Fibroblast of skin of right quadriceps (primary cell): ENCODE data around the gene PCNT.
"Not testable (repeated sequence)": the region's sequence is repeated elsewhere in the genome, so short reads cannot be mapped to it uniquely, and the experiment has no call there.

Experiments used
- DNase-seq: peaks from one replicate; pipeline ENCODE4 v3.0.0-alpha.2; 2013

Gene PCNT

DNA sequence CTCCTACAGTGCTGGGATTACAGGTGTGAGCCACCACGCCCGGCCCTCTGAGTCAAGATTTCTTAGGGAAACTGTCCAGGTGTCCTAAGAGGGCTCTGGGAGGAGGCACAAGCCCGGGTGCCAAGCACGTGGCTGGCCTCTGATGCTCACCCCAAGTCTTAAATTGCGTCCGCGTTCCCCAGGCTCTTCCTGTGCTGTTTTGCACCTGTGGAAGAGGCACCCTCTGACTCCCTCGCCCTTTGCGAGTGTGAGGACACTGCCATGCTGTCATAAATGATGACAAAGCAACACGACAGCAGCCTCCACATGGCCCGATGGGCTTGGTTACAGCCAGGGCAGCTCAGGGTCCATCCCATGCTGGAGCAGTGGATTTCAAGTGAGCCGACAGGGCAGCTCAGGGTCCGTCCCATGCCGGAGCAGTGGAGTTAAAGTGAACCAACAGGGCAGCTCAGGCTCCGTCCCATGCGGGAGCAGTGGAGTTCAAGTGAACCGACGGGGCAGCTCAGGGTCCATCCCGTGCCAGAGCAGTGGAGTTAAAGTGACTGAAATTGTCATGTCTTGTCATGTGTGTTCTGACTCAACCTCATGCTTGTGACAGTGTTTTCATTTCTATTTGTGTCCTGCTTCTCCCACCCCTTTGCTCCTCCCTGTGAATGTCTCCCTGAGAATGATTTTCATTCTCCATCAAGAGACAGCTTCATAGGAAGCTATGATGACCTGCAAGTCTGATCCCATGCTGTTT is 33.9 kb downstream of the PCNT start:
- DNase-seq: no peak

DNA sequence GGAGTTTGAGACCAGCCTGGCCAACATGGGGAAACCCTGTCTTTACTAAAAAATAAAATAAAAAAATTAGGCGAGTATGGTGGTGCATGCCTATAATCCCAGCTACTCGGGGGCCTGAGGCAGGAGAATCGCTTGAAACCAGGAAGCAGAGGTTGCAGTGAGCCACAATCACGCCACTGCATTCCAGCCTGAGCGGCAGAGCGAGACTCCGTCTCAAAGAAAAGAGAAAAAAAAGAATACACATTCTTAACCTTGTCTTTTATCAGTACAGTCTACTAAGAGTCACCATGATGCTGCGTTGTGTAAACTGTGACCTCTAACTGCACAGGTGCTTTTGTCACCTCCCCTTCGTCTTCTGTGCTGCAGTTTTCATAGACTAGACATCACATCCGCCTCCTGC is 37.2 kb downstream of the PCNT start:
- no peak for DNase-seq

DNA sequence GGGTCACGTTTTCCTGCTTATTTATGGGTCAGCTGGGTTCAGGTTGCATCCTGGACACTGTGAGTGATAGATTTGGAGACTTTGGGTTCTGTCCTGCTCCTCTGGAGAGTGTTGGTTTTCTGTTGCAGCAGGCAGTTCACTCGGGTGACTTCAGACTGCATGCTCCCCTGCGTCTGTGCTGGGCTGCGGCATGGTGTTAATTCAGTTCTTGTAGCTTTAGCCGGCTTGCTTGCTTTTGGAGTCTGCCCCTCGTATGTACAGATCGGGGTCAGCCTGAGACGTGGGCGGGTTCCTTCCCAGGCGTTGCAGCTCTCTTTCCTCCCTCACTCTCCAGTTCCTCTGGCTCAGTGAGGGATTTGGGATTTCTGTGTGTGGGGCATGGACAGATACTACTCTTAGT is 38.0 kb downstream of the PCNT start:
- DNase-seq: no peak

DNA sequence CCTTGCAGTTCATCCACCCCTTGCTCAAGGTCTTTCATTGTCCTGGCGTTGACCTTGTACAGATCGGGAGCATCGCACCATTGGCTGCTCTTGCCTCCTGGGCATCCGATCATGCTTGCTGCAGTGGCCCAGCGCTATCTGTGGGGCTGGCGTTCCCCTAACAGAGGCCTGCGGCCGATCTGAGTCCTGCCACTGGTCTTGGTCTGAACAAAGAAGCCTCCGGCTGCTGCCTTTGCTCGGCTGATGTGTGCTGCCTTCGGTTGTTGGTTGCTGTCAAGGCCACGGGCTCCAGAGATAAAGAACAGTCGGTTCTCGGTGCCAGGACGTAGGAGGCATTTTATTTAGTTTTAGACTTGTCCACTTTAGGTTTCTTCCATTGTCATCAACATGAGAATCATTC is 39.0 kb downstream of the PCNT start:
- DNase-seq: no peak

DNA sequence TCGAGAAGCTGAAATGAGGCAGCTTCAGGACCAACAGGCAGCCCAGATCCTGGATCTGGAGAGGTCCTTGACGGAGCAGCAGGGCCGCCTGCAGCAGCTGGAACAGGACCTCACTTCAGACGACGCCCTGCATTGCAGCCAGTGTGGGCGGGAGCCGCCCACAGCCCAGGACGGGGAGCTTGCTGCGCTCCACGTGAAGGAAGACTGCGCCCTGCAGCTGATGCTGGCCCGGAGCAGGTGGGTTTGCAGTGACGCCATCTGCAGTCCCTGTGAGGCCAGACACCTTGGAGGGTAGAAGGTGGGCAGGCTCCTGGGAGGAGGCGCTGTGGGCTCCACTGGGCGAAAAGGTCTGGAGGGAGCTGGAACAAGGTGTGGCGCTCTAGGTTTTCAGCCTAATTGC is 39.7 kb downstream of the PCNT start:
- DNase-seq: no peak

DNA sequence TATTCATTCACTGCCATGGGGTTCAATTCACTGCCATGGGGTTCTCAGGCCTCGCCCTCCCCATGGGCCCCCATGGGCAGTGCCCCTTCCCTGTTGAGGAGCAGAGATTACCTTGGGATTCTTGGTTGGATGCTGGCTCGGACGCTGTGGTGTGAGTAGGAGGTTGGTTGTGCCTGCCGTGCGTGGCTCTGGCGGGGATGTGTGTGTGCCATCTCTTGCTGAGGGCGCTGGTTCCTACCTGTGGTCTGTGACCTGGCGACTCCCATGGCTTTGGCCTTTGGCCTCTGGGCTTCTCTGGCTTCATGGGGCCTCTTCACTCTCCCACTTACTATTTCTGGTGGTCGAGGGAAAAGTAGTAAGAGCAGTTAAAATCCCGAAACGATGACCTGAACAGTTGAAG is 42.1 kb downstream of the PCNT start:
- DNase-seq: no peak

DNA sequence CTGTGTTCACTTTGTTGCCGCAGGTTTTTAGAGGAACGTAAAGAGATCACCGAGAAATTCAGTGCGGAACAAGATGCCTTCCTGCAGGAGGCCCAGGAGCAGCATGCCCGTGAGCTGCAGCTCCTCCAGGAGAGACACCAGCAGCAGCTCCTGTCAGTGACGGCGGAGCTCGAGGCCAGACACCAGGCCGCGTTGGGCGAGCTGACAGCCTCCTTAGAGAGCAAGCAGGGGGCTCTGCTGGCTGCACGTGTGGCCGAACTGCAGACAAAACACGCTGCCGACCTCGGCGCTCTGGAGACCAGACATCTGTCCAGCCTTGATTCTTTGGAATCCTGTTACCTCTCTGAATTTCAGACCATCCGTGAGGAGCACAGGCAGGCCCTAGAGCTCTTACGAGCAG is 42.6 kb downstream of the PCNT start:
- DNase-seq: no peak

DNA sequence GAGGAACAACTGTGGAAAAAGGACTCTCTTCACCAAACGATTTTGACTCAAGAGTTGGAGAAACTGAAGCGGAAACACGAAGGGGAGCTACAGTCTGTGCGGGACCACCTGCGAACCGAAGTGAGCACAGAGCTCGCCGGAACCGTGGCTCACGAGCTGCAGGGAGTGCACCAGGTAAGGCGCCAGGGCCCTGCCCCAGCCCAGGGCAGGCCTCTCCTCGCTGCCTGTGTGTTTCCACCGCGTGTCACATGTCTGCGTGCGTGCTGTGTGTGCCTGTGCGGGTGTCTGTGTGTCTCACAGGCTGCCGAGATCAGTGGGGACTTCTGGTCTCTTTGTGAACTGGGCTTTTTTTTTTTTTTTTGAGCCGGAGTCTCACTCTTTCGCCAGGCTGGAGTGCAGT is 43.0 kb downstream of the PCNT start:
- no peak for DNase-seq

DNA sequence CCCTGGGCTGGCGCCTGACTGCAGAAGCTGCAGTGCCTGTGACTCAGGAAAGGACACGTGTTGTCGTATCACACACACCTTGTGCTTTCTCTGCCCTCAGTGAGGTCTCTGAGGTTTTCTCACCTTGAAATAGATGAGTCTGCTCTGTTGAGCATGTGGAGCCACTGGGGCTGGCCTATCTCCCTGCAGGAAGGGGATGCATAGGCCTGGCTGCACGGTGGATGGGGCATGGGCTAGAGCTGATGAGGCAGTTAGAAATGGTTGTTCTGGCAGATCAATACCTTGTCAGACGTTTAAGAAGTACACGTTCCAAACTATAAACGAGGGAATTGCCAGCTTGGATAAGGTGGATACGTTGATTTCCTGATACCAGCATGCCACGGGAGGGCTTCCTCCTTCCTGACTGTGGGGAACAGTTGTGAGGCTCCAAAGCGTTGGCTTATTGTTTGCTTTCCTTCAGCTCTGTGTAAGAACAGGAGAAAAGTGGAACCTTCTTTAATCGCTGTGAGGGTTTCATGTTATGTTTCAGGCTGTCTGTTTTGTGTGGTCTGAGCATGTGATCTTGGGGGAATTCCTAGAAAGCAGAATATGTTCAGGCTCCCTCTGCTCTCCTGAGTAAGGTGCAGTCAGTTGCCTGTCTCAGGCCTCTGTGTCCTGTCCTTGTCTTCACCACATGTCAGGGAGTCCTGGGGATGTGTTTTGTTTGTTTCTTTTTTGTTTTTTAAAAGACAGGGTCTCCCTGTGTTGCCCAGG is 44.8 kb downstream of the PCNT start:
- DNase-seq: no peak

DNA sequence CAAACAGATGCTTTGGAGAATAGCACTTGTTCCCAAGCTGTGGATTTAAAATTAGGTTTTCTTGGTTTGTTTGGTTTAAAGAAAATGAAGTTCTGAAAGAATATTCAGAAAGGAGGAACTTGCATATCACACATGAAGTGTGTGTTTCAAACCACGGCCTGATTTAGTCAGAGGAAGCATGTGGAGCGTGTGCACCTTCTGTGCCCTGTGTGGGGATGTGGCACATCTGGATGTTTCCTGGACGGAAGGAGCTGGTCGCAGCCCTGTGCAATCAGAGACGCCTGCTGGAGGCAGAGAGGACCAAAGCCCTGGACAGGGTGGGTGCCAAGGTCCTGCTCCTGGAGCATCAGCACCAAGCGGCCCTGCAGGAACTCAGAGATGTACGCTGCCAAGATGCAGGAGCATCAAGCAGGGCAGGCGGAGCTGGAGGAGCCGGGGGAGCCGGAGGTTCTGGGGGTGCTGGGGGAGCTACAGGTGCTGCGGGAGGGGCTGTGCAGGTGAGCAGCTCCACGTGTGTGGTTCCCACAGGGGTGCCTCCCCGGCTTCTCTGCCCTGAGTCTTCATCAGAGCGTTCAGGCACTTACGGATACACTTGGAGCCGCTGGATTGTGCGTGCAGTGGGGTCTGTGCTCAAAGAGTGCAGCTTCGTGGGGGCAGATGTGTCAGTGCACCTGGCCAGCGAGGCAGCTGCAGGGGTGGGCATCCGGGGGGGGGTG is 45.7 kb downstream of the PCNT start:
- no peak for DNase-seq

DNA sequence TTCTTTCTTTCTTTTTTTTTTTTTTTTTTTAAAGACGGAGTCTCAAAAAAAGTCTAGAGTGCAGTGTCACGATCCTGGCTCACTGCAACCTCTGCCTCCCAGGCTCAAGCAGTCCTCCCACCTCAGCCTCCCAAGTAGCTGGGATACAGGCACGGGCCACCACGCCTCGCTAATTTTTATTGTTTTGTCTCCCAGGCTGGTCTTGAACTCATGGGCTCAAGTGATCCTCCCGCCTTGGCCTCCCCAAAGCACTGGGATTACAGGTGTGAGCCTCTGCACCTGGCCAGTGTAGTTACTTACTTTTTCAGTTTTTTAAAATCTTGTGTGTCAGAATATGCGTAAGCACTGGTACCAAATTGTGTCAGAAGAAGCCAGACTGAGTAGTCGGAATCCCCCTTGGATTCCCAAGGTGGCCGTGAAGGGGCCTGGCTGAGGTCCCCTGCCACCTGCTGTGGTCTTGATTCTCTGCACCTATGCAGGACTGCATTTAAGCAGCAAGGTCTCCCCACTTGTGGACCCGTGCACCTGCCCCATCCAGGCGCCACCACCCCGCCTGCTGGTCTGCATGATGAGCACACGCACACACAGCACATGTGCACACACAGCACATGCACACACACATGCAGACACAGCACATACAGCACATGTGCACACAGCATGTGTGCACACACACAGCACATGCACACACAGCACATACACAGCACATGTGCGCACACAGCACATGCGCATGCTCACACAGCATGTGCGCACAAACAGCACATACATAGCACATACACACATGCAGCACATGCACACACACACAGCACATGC is 47.5 kb downstream of the PCNT start:
- DNase-seq: no peak

DNA sequence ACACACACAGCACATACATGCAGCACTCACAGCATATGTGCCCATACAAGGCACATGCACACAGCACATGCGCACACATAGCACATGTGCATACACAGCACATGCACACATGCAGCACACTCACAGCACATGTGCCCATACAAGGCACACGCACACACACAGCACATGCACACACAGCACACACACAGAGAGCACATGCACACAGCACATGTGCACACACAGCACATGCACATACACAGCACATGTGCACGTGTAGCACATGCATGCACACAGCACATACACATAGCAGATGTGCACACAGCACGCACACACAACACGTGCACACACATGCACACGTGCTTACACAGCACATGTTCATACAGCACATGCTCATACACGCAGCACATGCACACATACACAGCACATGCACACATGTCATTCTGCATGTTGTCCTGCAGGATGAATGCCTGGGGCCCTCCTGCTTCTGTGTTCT is 48.1 kb downstream of the PCNT start:
- no peak for DNase-seq

DNA sequence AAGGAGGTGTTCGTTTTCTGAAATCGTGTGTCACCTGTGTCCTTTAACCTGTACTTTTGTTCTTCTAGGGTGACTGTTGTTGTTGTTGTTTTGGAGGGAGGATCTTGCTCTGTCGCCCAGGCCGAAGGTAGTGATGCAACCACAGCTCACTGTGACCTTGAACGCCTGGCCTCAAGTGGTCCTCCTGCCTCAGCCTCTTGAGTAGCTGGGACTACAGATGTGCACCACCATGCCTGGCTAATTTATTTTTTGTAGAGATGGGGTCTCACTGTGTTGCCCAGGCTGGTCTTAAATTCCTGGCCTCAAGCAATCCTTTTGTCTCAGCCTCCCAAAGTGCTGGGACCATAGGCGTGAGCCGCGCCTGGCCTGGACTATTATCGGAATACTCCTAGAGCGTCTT is 49.0 kb downstream of the PCNT start:
- not testable (repeated sequence) for DNase-seq

DNA sequence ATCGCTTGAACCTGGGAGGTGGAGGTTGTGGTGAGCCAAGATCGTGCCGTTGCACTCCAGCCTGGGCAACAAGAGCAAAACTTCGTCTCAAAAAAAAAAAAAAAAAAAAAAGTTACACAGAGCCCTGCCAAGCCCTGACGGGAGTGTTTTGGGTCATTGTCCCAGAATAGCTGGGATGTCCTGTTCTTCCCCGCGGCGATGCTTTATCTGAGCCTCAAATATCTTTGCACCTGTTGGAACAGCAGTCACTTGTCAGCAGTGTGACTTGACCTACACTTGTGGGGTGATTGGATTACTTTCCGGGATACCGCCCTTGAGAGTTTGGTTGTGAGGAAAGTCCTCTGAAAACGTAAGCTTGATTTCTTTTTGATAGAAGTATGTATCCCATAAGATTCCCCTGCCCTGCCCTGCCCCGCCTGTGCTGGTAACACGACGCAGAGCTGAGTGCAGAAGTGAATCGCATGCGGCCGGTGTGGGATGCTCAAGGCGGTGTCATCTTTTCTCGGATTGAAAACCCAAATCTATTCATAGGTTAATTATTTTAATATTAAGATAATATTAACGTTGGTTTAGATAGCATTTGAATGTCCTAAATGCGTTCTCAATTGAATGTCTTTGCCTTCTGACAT is 50.9 kb downstream of the PCNT start:
- no peak for DNase-seq

DNA sequence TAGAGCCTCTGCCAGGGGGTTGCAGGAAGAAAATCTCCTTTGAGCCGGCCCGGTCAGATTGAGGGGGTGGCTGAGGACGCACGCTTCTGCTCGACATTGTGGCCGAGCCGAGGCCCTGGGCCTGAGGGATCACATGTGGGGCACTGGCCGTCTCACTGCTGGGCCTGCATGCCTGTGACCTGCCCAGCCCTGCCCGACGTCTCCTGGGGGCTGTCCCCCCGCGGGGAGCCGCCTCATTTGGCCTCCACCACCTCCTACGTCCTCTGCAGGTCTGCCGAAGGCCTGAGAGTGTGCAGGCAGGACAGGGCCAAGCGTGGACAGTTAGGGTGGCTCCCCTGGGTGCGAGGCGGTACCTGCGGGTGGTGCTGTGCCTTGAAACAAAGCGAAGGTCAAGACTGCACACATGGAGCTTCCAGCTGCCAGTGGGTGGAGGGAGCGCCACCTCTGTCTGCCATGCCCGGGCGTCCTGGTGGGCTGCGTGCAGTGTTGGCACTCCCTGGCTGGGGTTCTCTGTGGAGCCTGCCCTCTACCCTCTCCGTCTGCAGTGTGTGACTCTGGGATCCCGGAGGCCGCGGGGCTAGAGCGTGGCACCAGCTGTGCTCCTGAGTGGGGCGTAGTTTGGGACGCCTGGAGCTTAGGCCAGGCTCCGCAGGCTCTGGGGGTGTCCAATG is 51.7 kb downstream of the PCNT start:
- DNase-seq: no peak

DNA sequence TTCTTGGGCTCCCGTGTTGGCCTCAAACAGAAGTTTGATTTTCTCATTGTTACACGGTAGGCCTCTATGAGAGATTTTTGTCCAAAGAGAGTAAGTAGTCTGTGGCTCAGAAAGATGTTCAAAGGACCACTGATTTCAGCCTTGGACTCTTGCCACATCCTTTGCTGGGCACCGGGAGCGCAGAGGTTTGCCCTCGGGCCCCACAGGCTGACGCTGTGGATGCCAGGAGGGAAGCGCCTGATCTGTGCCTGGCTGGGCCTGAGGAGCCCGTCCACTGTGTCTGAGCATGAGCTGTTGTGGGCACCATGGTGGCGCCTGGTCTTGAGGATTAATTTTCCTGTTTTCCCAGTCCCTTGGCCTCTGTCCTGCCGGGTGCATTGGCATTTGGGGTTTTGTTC is 52.3 kb downstream of the PCNT start:
- no peak for DNase-seq

DNA sequence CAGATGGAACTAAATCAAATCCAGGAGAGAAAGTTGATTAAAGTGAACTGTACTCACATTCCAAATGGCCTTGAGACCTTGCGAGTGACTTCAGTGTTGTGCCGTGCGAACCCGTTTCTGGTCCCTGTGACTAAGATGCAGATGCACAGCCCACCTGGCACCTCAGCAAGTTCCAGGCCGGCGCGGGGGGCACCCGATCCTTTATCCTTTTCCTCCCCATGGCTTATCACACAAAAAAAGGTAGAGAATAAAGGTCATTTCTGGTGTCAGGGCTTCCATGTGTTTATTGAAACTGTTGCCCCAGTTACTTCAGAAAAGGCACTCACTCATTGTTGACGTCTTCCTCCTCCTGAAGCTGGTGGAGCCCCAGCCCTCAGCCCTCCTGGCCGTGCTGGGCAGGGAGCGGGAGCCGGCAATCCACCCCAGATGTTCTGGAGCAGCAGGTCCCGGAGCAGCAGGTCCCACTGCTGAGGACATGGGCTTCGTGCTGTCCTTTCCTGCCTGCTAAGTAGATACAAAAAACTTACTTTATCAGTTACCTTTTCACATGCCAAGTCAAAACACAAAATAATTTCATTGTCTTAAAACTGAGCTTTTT is 53.0 kb downstream of the PCNT start:
- DNase-seq: no peak

DNA sequence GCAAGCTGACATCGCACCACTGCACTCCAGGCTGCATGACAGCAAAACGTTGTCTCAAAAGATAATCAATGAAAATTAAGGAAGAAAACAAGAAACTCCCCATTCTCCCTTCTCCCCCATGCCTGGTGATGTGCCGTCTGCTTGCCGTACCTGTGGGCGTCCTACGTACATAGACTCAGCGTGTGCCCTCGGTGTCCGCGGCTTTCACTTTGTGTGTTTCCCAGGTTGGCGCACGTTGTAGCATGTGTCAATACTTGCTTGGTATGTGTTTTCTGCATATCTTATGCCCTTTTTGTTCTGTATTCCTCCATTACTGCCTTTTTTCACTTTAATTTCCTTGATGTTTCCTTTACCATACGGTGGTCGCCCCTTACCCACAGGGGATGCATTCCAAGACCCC is 53.8 kb downstream of the PCNT start:
- no peak for DNase-seq

DNA sequence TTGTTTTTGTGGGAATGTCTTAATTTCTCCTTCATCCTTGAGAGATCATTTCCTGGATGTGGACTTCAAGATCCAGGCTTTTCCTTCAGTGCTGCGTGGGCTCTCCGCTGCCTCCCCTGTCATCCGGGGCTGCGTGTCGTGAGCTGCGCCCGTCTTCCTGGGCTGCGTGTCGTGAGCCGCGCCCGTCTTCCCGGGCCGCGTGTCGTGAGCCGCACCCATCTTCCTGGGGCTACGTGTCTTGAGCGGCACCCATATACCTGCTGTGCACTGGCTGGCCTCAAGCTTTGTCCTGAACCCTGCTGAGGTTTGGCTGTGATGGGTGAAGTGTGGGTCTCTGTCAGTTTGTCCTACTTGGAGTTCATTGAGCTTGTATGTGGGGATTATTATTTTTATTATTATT is 55.1 kb downstream of the PCNT start:
- no peak for DNase-seq

DNA sequence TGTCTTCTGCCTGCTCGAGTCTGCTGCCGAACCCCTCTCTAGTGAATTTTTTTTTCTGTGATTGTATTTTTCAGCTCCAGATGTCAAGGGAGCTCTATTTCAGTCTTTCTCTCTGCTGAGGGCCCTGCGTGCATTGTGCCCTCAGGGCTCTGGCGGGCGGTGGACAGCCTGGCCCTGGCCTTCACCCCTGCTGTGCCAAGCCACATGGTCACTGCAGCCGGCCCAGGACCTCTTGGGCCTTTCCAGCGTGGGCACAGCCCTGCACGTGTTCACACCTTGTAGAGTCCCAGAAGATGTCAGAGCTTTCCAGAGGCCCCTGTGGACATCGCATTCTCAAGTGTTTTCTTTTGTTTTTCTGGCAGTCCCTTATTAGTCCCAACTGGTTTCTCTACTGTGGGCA is 55.7 kb downstream of the PCNT start:
- DNase-seq: no peak

DNA sequence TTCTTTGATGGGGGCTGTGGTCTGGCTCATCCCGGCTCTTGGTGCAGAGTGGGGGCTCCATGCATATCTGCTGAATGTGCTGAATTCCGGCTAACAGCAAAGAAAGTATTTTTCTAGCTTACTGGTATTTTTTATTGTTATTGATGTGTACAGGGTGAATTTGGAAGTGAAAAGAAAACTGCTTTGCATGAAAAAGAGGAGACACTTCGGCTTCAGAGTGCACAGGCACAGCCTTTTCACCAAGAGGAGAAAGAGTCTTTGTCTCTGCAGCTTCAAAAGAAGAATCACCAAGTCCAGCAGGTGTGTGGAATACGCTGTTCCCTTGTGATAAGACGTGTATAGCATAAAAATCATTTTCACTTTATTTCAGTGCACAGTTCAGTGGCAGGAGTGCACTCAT is 57.6 kb downstream of the PCNT start:
- no peak for DNase-seq

DNA sequence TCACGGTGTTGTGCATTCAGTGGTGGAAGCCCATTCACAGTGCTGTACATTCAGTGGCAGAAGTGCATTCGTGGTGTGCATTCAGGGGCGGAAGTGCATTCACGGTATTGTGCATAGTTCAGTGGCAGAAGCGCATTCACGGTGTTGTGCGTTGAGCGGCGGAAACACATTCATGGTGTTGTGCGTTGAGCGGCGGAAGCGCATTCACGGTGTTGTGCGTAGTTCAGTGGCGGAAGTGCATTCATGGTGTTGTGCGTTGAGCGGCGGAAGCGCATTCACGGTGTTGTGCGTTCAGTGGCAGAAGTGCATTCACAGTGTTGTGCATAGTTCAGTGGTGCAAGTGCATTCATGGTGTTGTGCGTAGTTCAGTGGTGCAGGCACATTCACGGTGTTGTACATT is 60.6 kb downstream of the PCNT start:
- DNase-seq: no peak
